Right ventricle myocardium superior (tissue), 1 donor: Measurements from ENCODE around the gene DPP9. TPM values are rescaled to one million over a fixed set of nuclear protein-coding genes. Genes with fewer than 3 reads are reported as not detected.
"Not testable (repeated sequence)": the region's sequence is repeated elsewhere in the genome, so short reads cannot be mapped to it uniquely, and the experiment has no call there.

Experiments used
- ATAC-seq: fragments of 200-7000 bp; cut with Tn5 transposase; one replicate; pipeline ENCODE4 v1.9.1; 2020; ENCODE audit warnings: mild to moderate bottlenecking; ENCODE audit not compliant: poor library complexity
- DNase-seq: peaks from one replicate; pipeline ENCODE4 v3.0.0-alpha.2; 2020
- intact Hi-C: fragments of 100-400 bp; cut with DNase I; formaldehyde crosslinking; loops from one replicate; pipeline ENCODE4 v1.11.2; 2022
- long read RNA-seq: library from polyadenylated mRNA; unstranded; transcript quantifications from one replicate; pipeline ENCODE4 v2.0.0, GENCODE V29; 2021
- total RNA-seq: library from RNA; stranded (reverse); fragmentation: NEBNext Ultra II Directional; extraction: Animal tissue kit (Norgen Biotek cat#: 25700); gene quantifications from one replicate; pipeline ENCODE4 v1.2.1, GENCODE V29; 2021
- donor health status: DM: no; HTN: yes; CAD: no; lungs with severe emphysema.

Gene DPP9
- 54.0 TPM for total RNA-seq
- long read RNA-seq, full-length matches to known transcripts, result 74 of 170 reads
- long read RNA-seq, partial matches to known transcripts, result 31 of 170 reads
- long read RNA-seq, other reads (novel, unspliced or antisense), result 65 of 170 reads

- DNase-seq (peak; percentile 98), ATAC-seq (peak; percentile 97)
- intact Hi-C loops, result no loop called here
Measured at GRCh38 chr19:4723595-4724514, at the start of gene DPP9. TSS of gene DPP9 (minus strand) at chr19:4723842. CDS start at chr19:4719906, 3,936 bp downstream.

- intact Hi-C loops, result no loop called here
- ATAC-seq, result no peak
- no peak for DNase-seq
Measured at GRCh38 chr19:4773047-4773640, 49.5 kb upstream of the DPP9 start.

- no peak for ATAC-seq
Measured at GRCh38 chr19:4772566-4772965, 48.9 kb upstream of the DPP9 start.

GRCh38 chr19:4768934-4769777 is 45.5 kb upstream of the DPP9 start:
- ATAC-seq, result peak; percentile 77
- intact Hi-C loops, result no loop called here
- peak; percentile 76 for DNase-seq

More at GRCh38 chr19:4772566-4772965, 48.9 kb upstream of the DPP9 start:
- intact Hi-C loops, result no loop called here
- DNase-seq, result no peak

GRCh38 chr19:4764393-4764660 is 40.7 kb upstream of the DPP9 start:
- intact Hi-C loops, result no loop called here
- ATAC-seq (no peak), DNase-seq (no peak)

- no peak for ATAC-seq
- DNase-seq, result no peak
- intact Hi-C loops, result no loop called here
Measured at GRCh38 chr19:4763021-4763420, 39.4 kb upstream of the DPP9 start.

- DNase-seq (no peak), ATAC-seq (no peak)
- intact Hi-C loops, result no loop called here
Measured at GRCh38 chr19:4760285-4760650, 36.6 kb upstream of the DPP9 start.

- intact Hi-C loops, result no loop called here
- DNase-seq (peak; percentile 94), ATAC-seq (peak; percentile 100)
Measured at GRCh38 chr19:4759388-4760284, 36.0 kb upstream of the DPP9 start.

GRCh38 chr19:4758659-4759058 is 35.0 kb upstream of the DPP9 start:
- DNase-seq (no peak), ATAC-seq (no peak)
- intact Hi-C loops, result no loop called here

GRCh38 chr19:4758082-4758481 is 34.4 kb upstream of the DPP9 start:
- intact Hi-C loops, result no loop called here
- ATAC-seq (no peak), DNase-seq (no peak)

GRCh38 chr19:4755459-4755858 is 31.8 kb upstream of the DPP9 start:
- DNase-seq (no peak), ATAC-seq (no peak)
- intact Hi-C loops, result no loop called here

GRCh38 chr19:4754248-4754647 is 30.6 kb upstream of the DPP9 start:
- ATAC-seq (no peak), DNase-seq (no peak)
- intact Hi-C loops, result no loop called here

GRCh38 chr19:4749870-4750590 is 26.4 kb upstream of the DPP9 start:
- intact Hi-C loops, result no loop called here
- ATAC-seq, result no peak
- no peak for DNase-seq

- no peak for ATAC-seq
- no peak for DNase-seq
- intact Hi-C loops, result no loop called here
Measured at GRCh38 chr19:4748589-4748988, 24.9 kb upstream of the DPP9 start.

GRCh38 chr19:4748185-4748584 is 24.5 kb upstream of the DPP9 start:
- DNase-seq (no peak), ATAC-seq (no peak)
- intact Hi-C loops, result no loop called here

- intact Hi-C loops, result no loop called here
- no peak for DNase-seq
- ATAC-seq, result no peak
Measured at GRCh38 chr19:4745986-4746385, 22.3 kb upstream of the DPP9 start.

GRCh38 chr19:4745175-4745574 is 21.5 kb upstream of the DPP9 start:
- intact Hi-C loops, DNase-seq, ATAC-seq: not testable (repeated sequence)
